SK-N-SH (cell line): Measurements from ENCODE around the gene ADRA2B. TPM values are rescaled to one million over a fixed set of nuclear protein-coding genes. Genes with fewer than 3 reads are reported as not detected.

Experiments used
- CTCF ChIA-PET: fragments of 300-600, 350-600 bp; formaldehyde crosslinking; extraction: SDS; loops from one replicate; lab custom pipeline; 2021; lab: Yijun Ruan, JAX
- POLR2A ChIA-PET: fragments of 350-600 bp; sonication (Branson Sonifier 250); formaldehyde crosslinking; extraction: SDS; loops from one replicate; lab custom pipeline; 2020; ENCODE audit warnings: antibody characterized with exemption, inconsistent platforms; lab: Yijun Ruan, JAX
- DNase-seq: peaks from one replicate; pipeline ENCODE4 v3.0.0; 2012
- H2AFZ ChIP-seq: fragments of 200-600 bp; sonication (generic); 2 replicates; pipeline ENCODE4 v1.8.1; 2016; ENCODE audit warnings: antibody characterized with exemption, mild to moderate bottlenecking, low read depth
- H3F3A ChIP-seq: fragments of 200-600 bp; sonication (generic); replicated peaks from 2 replicates; pipeline ENCODE3; 2016; ENCODE audit warnings: antibody characterized with exemption, mild to moderate bottlenecking; ENCODE audit not compliant: insufficient read depth
- H3K27ac ChIP-seq, 2 experiments: fragments of 200-500 bp in 1 of 2; fragments of 200-600 bp in 1 of 2; sonication (Bioruptor generic) in 1 of 2; sonication (generic), shearing (Covaris generic) in 1 of 2; 2 replicates each; pipeline versions ENCODE4 v1.5.1 to v1.6.1; 2014 to 2016; ENCODE audit warnings: low read depth in 2 of 2, inconsistent platforms in 1 of 2, low read length in 1 of 2, mild to moderate bottlenecking in 1 of 2, mixed read lengths in 1 of 2
- H3K27me3 ChIP-seq: fragments of 200-600 bp; sonication (generic), shearing (Covaris generic); 2 replicates; pipeline ENCODE4 v1.6.1; 2016; ENCODE audit warnings: mixed run types; ENCODE audit not compliant: insufficient read depth
- H3K36me3 ChIP-seq, 2 experiments: fragments of 200-500 bp in 1 of 2; fragments of 200-600 bp in 1 of 2; sonication (Bioruptor generic) in 1 of 2; sonication (generic) in 1 of 2; replicated peaks in 1 of 2; 2 replicates each; pipeline versions ENCODE3 to v1.5.1; 2014 to 2016; ENCODE audit warnings: low read length in 1 of 2, mild to moderate bottlenecking in 1 of 2; ENCODE audit not compliant: insufficient read depth in 2 of 2, control insufficient read depth in 1 of 2
- H3K4me1 ChIP-seq, 2 experiments: fragments of 200-500 bp in 1 of 2; fragments of 200-600 bp in 1 of 2; sonication (Bioruptor generic) in 1 of 2; sonication (generic), shearing (Covaris generic) in 1 of 2; 2 replicates each; pipeline versions ENCODE4 v1.5.1 to v1.6.1; 2014 to 2016; ENCODE audit warnings: low read depth in 1 of 2, low read length in 1 of 2, mixed run types in 1 of 2; ENCODE audit not compliant: insufficient read depth in 2 of 2, control insufficient read depth in 1 of 2
- H3K4me2 ChIP-seq: fragments of 200-600 bp; sonication (generic), shearing (Covaris generic); 2 replicates; pipeline ENCODE4 v1.6.1; 2017; ENCODE audit warnings: mixed run types
- H3K4me3 ChIP-seq, 2 experiments: fragments of 200-500 bp in 1 of 2; fragments of 200-600 bp in 1 of 2; sonication (Bioruptor generic) in 1 of 2; sonication (generic), shearing (Covaris generic) in 1 of 2; 2 replicates each; pipeline versions ENCODE4 v1.5.1 to v1.8.1; 2014 to 2016; ENCODE audit warnings: low read depth in 2 of 2, inconsistent platforms in 1 of 2, low read length in 1 of 2, mild to moderate bottlenecking in 1 of 2, mixed read lengths in 1 of 2, moderate library complexity in 1 of 2
- H3K79me2 ChIP-seq: fragments of 200-600 bp; sonication (generic); 2 replicates; pipeline ENCODE4 v1.8.1; 2017; ENCODE audit warnings: mild to moderate bottlenecking; ENCODE audit not compliant: insufficient read depth
- H3K9ac ChIP-seq: fragments of 200-600 bp; sonication (generic); 2 replicates; pipeline ENCODE4 v1.6.1; 2017; ENCODE audit warnings: mixed run types
- H3K9me2 ChIP-seq: fragments of 200-600 bp; sonication (generic); 2 replicates; pipeline ENCODE4 v1.6.1; 2017; ENCODE audit warnings: mixed run types
- H3K9me3 ChIP-seq: fragments of 200-600 bp; sonication (generic); 2 replicates; pipeline ENCODE4 v1.6.1; 2017; ENCODE audit warnings: mixed run types, mild to moderate bottlenecking, moderate library complexity
- H4K20me1 ChIP-seq: fragments of 200-600 bp; sonication (generic); 2 replicates; pipeline ENCODE4 v1.6.1; 2017; ENCODE audit warnings: mild to moderate bottlenecking, mixed run types; ENCODE audit not compliant: insufficient read depth
- CHD2 ChIP-seq: fragments of 150-350 bp; IDR thresholded peaks from 2 replicates; pipeline ENCODE4 v1.6.1; 2018; ENCODE audit warnings: low read length; ENCODE audit not compliant: partially characterized antibody
- EP300 ChIP-seq, 2 experiments: IDR thresholded peaks; 2 replicates each; pipeline versions ENCODE4 v1.4.0 to v1.6.1; 2012; ENCODE audit warnings: borderline replicate concordance in 1 of 2, low read depth in 1 of 2, low read length in 1 of 2
- FOSL2 ChIP-seq: IDR thresholded peaks from 2 replicates; pipeline ENCODE4 v1.4.0; 2012; ENCODE audit warnings: low read depth, mild to moderate bottlenecking, moderate library complexity, borderline replicate concordance
- FOXM1 ChIP-seq: IDR thresholded peaks from 2 replicates; pipeline ENCODE4 v1.4.0; 2012; ENCODE audit warnings: low read depth, mild to moderate bottlenecking
- NRF1 ChIP-seq: IDR thresholded peaks from 2 replicates; pipeline ENCODE4 v1.6.1; 2012; ENCODE audit warnings: low read depth, mild to moderate bottlenecking, low read length
- PBX3 ChIP-seq: IDR thresholded peaks from 2 replicates; pipeline ENCODE4; 2012
- RFX5 ChIP-seq: IDR thresholded peaks from 2 replicates; pipeline ENCODE4 v1.6.1; 2012; ENCODE audit warnings: mild to moderate bottlenecking, improper control_type of control experiment, low read length
- RXRA ChIP-seq: IDR thresholded peaks from 2 replicates; pipeline ENCODE4 v1.4.0; 2012; ENCODE audit warnings: low read depth, mild to moderate bottlenecking, borderline replicate concordance
- TAF1 ChIP-seq: IDR thresholded peaks from 2 replicates; pipeline ENCODE4 v1.6.1; 2012; ENCODE audit warnings: low read depth, mild to moderate bottlenecking, low read length, moderate library complexity, borderline replicate concordance
- TCF12 ChIP-seq: IDR thresholded peaks from 2 replicates; pipeline ENCODE4 v1.4.0; 2012
- TEAD4 ChIP-seq: IDR thresholded peaks from 2 replicates; pipeline ENCODE4 v1.4.0; 2012; ENCODE audit warnings: mild to moderate bottlenecking, borderline replicate concordance; ENCODE audit not compliant: insufficient read depth
- USF1 ChIP-seq: IDR thresholded peaks from 2 replicates; pipeline ENCODE4 v1.4.0; 2012; ENCODE audit warnings: low read depth, borderline replicate concordance
- USF2 ChIP-seq: fragments of 150-350 bp; IDR thresholded peaks from 2 replicates; pipeline ENCODE4 v1.6.1; 2017; ENCODE audit warnings: antibody characterized with exemption, low read length, low read depth, borderline replicate concordance
- YY1 ChIP-seq: IDR thresholded peaks from 2 replicates; pipeline ENCODE4 v1.4.0; 2012; ENCODE audit warnings: low read depth, mild to moderate bottlenecking
- WGBS: methylation state at CpG from one replicate; pipeline ENCODE4 v1.1.6; 2017; ENCODE audit warnings: low lambda C conversion rate; 5-methylcytosine and 5-hydroxymethylcytosine counted together
- polyA plus RNA-seq, 3 experiments: library from polyadenylated mRNA; depleted of rRNA; stranded (reverse); fragments of >200 nt; gene quantifications; 2 replicates each; pipeline ENCODE4 v1.2.3, GENCODE V29; 2012

The ADRA2B gene
- polyA plus RNA-seq, 1 of the 3 experiments (the other 2 are of a cell fraction), result not detected

GRCh38 chr2:96091711-96092572 lies 24.4 kb downstream of the ADRA2B start:
- no peak for DNase-seq
- CTCF ChIA-PET, result interaction anchor here (1.4 to 2.7 kb wide), 3 partner anchors 25 to 83 kb away, joined by 3 to 20 read pairs (median 13); partner anchors contain the start of genes ADRA2B and ASTL
- H3K4me2 ChIP-seq, result no peak overlapping the region

More at GRCh38 chr2:96091711-96092572, 24.4 kb downstream of the ADRA2B start:
- Histone ChIP-seq H2AFZ (no peak overlapping the region), H3K27ac (no peak overlapping the region), H3K27me3 (no peaks in the 10 kb centered on the region), H3K79me2 (no peaks in the 10 kb centered on the region), H3K4me1 (peaks cover 0 to 34% of the 10 kb centered on the region in 2 experiments; a peak in 1 of 4 replicates), H3K4me3 (no peak overlapping the region), H3K9me2 (no peaks in the 10 kb centered on the region), H3K9ac (no peak overlapping the region), H3K36me3 (no peaks in the 10 kb centered on the region), H3K9me3 (no peaks in the 10 kb centered on the region), H4K20me1 (no peaks in the 10 kb centered on the region), H3F3A (no peaks in the 10 kb centered on the region)
- WGBS, result 58% methylated on average over 3 of the region's 18 CpGs
- TF ChIP-seq TEAD4 (no peak), YY1 (no peak), NRF1 (no peak), RXRA (no peak), CHD2 (no peak), EP300 (IDR thresholded peaks at IDR 0.05; ENCODE audit: borderline replicate concordance in 1 of 2, low read depth in 1 of 2, low read length in 1 of 2) (no peak), RFX5 (no peak), USF1 (no peak), TAF1 (no peak), FOXM1 (no peak), USF2 (no peak), PBX3 (no peak), FOSL2 (no peak), TCF12 (no peak)
- POLR2A ChIA-PET, result interaction anchor here (0.6 kb wide), 1 partner anchor 322 kb away, joined by 3 read pairs; no protein-coding TSS in a partner anchor
